Activated T-cell treated with anti-CD3 and anti-CD28 coated beads, Interleukin-2, amount 50 U/mL, for 48 hours (primary cell): ENCODE measurements around the gene EFCAB5.
"Not testable (repeated sequence)": the region's sequence is repeated elsewhere in the genome, so short reads cannot be mapped to it uniquely, and the experiment has no call there.

ENCODE experiments used
- DNase-seq, 2 experiments: peaks; one replicate each; pipeline ENCODE4 v3.0.0-alpha.2; 2020

Gene EFCAB5

DNA sequence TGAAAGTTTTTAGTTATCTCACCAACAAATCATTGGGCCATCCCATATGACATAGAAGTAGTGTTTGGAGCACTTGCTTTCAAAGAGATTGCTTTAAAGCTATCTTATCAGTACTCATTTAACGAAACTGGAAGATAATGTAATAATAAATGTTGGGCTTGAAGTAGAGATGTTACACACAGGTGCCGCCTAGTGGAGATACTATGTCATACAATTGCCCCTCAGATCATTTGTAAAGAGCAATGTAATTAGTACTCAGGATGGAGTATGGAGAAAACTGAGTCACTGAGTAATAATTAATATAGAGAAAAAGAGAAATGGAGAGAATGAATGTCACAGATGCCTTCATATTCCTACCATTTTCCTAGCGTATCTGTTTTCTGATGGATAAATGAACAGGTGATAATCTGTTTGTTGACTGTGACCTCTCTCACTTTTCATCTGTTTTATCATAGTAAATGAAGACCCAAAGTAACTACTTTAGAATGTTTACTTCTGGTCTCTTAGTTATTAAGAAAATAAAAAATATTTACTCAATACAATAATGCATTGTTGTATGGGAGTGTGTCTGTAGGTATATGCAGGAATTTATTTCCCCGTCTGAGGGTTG, 80.4 kb downstream of the EFCAB5 start:
- peak in 1 of 2 experiments; percentile 20 for DNase-seq

DNA sequence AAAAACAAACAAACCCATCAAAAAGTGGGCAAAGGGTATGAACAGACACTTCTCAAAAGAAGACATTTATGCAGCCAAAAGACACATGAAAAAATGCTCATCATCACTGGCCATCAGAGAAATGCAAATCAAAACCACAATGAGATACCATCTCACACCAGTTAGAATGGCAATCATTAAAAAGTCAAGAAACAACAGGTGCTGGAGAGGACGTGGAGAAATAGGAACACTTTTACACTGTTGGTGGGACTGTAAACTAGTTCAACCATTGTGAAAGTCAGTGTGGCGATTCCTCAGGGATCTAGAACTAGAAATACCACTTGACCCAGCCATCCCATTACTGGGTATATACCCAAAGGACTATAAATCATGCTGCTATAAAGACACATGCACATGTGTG, 83.9 kb downstream of the EFCAB5 start:
- DNase-seq: not testable (repeated sequence)

DNA sequence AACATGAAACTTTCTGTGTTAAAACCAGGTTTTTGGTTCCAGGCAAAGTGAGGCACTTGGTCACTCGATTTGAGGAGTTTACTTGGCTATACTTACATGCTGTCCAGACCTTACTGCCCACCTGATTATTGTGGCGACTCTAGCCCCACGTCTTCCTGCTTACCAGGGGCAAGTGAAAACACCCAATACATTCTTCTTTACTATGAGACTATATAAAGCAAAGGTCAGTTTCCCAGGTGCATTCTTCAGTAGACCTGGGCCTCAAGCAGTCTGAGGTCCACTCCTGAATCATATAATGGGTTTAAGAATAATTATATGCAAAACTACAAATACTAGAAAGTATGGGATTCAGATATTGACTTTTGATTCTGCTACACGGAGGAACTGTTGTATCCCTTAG, 86.2 kb downstream of the EFCAB5 start:
- DNase-seq: no peak

DNA sequence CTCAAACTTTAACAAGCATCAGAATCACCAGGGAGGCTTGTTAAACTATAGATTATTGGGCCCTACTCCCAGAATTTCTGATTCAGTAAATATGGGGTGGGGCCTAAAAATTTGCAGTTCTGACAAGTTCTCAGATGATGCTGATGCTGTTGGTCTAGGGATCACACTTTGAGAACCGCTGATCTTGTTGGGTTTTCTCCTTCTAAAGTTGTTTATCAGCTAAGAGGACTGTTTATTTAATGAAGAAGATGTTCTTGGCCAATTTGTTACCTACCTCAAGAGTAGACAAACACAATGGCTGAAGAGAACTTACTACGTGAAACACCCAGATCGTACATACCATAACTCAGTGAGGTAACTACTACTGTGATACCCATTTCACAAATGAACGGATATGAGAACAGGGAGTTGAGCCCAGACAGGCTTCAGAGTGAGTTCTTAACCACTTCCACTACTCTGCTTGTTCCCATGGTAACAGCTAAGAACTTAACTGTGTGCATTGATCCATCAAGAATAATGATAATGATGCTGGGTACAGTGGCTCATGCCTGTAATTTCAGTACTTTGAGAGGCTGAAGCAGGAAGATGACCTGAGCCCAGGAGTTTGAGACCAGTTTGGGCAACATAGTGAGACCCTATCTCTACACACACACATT, 89.9 kb downstream of the EFCAB5 start:
- DNase-seq: no peak

DNA sequence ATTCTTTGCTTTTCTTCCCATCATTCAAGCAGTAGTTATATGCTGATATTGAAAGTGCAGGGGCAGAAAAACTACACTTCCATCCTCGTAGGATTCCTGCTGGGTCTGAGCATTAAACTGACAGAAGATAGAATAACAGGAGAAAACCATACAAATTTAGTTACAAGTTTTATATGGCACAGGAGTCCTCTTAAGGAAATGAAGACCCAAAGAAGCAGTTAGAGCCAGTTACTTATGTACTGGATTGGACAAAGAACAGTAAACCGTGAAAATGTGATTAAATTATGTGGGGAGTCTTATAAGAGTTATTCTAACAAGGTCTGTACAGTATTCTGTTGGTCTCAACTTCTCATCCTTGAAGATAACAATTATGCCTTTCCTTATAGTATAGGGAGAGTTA, 93.9 kb downstream of the EFCAB5 start:
- DNase-seq: no peak

DNA sequence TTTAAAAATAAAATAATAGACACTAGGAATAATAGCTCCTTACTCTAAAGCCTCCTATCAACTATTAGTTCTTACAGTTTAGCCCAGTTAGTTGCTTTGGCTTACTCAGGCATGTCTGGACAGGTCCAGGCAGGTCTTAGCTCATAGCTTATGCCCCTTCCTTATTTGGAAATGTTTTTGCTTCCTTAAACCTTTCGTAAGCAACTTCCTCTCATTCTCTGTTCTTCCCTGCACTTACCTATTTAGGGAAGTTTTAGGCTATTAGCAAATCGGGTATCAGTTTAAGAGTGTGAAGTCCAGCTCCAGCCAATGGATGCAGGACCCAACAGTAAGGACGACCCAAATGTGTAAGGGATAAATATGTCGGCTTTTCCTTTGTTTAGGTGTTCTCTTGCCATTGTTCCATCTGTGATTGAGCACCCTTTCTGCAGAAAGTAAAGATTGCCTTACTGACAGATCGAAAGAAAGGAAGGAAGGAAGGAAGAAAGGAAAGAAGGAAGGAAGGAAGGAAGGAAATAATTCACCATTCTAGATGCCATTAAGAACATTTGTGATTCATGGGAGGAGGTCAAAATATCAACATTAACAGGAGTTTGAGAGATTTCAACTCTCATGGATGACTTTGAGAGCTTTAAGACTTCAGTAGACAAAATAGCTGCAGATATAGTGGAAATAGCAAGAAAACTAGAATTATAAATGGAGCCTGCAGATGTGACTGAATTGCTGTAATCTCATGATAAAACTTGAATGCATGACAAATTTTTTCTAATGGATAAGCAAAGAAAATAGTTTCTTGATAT, 99.5 kb downstream of the EFCAB5 start:
- DNase-seq: not testable (repeated sequence)

DNA sequence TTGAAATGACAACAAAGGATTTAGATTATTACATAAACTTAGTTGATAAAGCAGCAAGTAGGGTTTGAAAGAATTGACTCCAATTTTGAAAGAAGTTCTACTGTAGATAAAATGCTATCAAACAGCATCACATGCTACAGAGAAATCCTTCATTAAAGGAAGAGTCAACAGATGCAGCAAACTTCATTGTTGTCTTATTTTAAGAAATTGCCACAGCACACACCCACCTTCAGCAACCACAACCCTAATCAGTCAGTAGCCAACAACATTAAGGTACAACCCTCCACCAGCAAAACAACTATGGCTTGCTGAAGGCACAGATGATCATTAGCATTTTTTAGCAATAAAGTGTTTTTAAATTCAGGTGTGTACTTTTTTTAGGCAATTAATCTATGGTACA, 100.1 kb downstream of the EFCAB5 start:
- DNase-seq: no peak

DNA sequence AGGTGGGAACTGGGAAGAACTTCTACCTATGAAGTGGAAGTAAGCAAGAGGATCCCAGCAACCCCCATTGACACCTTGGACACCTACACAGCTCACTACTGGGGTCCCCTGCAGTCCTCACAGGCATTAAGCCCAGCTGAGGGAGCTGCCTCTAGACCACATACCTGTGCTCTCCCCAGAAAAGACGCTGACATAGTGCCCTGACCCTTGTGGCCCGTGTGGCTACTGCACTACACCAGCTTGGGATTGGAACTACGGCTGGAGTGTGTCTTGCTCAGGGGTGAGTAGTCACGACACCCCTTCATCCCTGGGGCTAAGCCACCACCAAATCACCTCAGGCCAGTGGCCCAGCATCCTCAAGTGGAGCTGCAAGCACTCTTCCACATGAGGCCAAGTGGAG, 120.9 kb downstream of the EFCAB5 start:
- no peak for DNase-seq

DNA sequence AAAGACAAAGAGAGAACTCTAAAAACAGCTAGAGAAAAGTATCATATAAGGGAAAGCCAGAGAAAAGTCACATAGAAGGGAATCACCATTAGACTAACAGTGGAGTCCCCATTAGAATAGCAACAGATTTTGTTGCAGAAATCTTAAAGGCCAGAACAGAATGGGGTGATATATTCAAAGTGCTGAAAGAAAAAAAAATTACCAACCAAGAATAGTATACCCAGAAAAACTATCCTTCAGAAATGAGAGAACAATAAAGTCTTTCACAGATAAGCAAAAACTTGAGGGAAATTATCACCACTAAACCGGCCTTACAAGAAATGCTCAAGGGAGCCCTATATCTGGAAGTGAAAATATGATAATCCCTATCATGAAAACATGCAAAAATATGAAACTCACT, 123.3 kb downstream of the EFCAB5 start:
- DNase-seq: no peak

DNA sequence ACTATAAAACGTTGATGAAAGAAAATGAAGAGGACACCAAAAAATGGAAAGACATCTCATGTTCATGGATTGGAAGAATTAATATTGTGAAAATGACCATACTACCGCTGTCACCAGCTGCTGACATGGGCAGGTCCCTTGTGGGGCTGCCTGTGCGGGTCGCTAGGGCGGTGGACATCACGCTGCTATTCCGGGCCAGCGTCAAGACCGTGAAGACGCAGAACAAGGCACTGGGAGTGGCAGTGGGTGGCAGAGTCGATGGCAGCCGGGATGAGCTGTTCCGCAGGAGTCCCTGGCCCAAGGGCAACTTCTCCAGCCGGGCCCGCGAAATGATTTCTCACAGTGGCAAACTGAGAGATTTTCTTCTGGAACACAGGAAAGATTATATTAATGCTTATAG, 127.0 kb downstream of the EFCAB5 start:
- DNase-seq: no peak

DNA sequence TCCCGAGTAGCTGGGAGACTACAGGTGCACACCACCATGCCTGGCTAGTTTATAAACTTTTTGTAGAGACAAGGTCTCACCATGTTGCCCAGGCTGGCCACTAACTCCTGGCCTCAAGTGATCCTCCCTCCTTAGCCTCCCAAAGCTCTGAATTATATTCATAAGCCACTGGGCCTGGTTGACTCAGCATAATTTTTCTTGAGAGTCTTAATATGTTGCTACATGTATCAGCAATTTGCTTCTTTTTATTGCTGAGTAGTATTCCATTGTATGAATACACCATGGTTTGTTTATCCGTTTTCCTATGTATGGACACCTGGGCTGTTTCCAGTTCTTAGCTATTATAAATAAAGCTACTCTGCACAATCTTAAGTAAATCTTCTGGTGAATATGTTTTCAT, 132.8 kb downstream of the EFCAB5 start:
- DNase-seq: no peak

DNA sequence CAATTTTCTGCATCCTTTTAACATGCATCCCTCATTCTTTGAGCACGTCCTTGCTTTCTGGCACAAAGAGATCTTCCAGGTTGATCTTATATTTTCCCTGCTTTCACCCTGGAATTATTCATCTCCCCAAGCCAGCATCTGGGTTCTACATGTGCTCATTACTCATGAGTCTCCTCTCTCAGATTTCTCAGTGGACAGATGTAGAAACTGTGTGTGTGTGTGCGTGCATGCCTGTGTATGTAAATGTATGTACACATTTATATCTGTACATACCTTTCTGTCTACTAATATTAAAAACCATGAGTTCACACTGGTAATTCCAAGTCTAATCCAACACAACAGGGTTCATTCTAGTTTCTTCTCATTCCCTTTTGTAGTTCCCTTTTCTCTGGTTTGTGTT, 133.3 kb downstream of the EFCAB5 start:
- DNase-seq: no peak

DNA sequence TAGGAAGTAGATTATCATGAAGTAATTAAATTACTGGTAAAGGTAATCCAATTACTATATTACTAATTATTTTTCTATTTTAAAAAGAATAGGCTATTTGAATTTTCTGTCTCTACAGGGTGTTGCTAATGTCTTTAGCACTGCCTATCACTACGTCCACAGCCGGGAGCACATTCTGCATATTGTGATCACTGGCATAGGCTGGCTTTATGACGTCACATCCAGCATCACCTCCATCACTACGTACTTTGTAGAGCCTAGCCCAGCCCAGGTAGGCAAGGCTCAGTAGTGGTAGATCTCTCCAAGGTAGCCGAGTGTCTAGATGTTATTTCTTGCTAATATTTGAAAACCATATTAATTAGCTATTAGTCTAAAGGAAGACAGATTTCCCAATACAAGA, 141.3 kb downstream of the EFCAB5 start:
- DNase-seq: no peak

DNA sequence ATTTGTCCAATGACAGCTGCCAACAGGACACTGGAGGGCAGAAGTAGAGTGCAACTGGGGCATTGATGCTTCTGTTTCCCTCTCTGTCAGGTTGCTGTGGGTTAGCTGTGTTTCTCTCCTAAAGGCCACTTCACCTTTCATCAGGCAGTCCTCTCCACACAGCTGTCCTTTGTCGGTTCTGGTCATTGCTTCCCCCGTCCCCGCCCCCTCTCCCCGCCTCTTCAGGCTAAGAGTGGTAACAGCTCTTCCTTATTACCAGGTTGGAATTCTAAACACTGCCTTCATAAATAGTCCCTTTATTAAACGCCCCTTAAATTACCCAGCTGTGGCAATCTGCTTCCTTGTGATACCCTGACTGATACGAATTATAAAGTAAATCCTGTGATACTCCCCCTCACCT, 143.4 kb downstream of the EFCAB5 start:
- DNase-seq: no peak

DNA sequence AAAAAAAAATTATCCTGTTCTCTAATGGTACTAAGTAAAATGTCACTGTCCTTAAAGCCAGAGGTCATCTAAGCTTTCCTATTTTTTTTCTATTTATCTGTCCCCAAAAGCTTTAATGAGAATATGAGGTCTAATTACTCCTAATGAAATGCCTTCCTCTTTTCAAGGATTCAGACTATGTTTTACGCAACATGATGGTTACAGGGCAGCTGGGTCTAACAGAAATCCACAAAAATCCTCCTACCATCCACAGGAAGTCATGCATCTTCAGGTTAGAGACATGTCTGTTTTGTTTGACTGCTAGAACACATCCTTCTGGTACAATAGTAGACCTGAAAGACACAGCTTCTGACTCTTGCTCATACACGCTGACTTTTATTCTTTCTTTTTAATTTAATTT, 145.5 kb downstream of the EFCAB5 start:
- no peak for DNase-seq

DNA sequence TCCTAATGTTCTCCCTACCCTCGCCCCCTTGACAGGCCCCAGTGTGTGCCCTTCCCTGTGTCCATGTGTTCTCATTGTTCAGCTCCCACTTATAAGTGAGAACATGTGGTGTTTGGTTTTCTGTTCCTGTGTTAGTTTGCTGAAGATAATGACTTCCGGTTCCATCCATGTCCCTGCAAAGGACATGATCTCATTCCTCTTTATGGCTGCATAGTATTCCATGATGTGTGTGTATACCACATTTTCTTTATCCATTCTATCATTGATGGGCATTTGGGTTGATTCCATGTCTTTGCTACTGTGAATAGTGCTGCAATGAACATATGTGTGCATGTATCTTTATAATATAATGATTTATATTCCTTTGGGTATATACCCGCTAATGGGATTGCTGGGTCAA, 146.0 kb downstream of the EFCAB5 start:
- DNase-seq: not testable (repeated sequence)

DNA sequence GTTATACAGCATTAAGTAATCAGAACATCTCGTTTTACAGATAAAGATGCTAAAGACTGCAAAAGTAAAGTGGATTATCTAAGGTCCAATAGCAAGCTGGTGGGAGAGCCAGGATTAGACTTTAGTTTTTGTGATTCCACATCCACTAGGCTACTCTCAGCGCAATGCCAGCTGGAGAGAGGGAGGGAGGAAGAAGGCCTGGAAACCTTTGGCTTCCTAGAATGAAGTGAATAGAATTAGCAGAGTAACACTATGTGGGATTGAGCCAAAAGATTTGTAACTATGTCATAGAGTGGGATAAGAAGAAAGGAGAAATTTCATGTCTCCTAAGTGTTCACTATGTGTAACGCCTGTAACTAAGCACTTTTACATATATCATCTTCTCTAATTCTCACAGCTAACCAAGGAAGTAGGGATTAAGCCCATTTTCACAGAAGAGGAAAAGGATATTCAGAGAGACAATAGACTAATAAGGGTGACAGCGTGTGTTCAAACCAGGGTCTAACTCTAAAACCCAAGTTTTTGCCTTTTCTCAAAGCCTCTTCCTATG, 149.8 kb downstream of the EFCAB5 start:
- DNase-seq: no peak

DNA sequence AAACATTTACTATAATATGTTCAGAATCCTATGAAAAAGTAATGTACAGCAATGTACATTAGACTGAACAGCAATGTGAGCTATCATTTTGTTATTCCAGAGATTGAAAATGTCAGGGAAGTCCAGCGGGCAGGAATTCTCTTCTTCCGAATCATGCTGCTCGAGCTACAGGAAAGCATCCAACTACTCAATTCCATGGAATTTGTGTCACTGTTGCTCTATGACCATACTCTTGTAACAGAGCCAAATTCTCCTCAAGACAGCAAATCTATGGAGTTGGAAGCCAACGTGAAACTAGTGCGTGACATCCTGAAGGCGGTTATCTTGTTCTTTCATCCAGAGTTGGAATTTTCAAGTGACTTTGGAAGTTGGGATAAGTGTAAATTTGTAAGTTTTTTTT, 150.3 kb downstream of the EFCAB5 start:
- no peak for DNase-seq

DNA sequence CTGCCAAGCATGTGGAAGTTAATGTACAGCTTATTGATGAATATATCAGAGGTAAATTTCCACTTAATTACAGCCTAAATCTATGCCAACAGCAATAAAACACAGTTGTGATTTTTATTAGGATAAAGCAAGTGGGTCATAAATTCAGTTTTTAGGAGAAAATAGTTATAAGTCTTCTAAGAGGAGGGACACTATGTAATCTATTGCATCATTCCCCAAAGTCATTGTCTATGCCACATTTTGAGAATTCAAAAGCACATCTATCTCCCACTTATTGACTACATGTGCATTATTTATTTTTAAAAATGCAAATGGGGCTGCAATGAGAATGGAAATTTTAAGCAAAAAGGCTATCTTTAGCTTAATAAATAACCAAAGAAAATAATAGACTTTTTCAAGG, 151.5 kb downstream of the EFCAB5 start:
- DNase-seq: no peak

DNA sequence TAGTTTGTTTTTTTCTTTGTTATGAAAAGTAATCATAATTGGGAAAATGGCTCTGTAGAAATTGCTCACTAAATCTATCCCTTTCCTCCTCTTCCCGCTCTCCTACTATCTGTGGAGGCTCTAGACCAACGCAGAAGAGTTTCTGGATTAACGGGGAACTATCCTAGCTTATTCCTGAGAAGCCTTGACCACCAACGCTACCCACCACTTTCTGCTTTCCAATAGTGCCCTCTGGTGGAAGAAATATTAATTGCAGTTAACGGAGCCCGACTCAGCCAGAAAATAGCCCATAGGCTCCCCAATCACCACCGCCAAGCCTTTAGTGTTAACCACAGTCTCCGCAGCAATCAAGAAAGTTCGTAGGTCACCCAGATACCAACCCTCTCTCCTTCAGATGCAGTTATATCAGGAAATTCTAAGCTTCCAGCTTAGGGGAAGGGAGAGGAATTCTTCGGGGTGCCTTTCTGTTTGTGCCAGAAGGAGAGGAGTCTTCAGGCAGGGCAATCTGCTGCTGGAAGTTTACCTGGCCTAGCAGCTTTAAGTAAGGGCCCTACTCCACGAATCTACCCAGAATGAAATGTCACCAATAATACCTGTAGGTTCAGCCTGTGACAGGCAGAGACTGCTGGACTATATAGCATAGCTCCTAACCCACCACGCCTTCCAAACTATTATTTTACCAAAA, 152.2 kb downstream of the EFCAB5 start:
- peak; percentile 53 to 55 for DNase-seq

DNA sequence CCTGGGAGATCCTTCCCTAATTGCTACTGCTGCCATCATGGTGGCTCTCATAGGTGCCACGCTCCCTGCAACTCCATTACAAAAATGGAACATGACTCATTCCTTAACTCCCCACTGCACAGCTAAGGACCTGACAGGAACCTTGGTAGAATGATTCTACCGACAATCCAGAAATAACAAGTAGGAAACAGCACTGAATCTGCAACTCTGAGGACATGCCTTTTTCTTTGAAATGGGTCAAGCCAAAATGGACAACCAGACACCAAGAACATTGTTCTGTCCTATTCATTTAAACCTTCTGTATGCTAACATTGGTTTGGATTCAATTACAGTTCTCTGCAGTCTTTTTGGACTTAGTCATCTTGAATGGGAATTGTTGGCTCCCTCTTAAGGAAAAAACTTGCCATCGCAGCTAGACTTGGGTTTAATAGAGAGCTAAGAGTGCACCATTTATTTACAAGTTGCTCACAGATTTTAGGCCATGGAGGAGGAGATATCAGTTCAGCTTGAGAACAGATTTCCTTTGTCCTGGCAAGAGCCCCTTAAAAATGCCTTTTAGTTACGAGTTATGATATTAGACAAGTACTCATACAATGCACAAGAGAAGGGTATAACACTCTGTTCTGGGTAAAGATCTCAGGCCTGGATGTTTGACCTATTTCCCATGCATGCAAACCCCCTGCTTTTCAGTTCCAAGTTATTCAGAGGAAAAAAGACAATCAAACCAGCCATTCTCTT, 154.2 kb downstream of the EFCAB5 start:
- DNase-seq: no peak

DNA sequence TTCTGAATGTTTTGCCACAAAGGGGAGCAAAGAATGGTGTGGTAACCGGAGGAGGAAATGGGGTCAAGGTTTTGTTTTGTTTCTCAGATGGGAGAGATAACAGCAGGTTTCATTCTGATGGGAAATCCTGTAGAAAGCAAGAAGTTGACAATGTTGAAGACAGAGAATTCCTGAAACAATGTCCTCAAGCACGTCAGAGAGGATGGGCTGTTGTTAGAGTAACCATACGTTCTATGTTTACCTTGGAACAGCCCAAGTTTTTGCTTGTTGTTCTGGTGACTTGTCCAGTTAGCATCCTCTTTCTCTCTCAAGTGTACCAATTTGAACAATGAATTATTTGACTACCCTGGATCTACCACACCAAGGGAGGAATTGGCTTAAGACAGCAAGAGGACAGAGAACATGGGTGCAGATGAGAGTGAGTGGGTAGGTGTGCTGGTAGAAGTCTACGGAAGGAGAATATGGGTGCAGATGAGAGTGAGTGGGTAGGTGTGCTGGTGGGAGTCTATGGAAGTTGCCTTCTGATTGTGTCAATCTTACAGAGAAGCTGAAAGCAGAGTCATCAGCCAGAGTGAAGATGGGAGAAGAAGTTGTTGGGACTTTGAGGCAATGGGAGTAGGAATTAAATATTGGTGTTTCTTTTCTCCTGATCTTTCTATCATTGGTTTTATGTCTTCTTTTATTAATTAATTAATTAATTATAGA, 160.4 kb downstream of the EFCAB5 start:
- no peak for DNase-seq
